ENCODE data around the gene WDR81. TPM values are rescaled to one million over a fixed set of nuclear protein-coding genes. Genes with fewer than 3 reads are reported as not detected.

Gene WDR81
- total and polyA plus RNA-seq, 10 of the 15 experiments (the other 5 are each of a cell fraction or from before 2014, with no cell fraction given): 0.13 to 22.4 (median 7.3) TPM; not detected in 1

DNA sequence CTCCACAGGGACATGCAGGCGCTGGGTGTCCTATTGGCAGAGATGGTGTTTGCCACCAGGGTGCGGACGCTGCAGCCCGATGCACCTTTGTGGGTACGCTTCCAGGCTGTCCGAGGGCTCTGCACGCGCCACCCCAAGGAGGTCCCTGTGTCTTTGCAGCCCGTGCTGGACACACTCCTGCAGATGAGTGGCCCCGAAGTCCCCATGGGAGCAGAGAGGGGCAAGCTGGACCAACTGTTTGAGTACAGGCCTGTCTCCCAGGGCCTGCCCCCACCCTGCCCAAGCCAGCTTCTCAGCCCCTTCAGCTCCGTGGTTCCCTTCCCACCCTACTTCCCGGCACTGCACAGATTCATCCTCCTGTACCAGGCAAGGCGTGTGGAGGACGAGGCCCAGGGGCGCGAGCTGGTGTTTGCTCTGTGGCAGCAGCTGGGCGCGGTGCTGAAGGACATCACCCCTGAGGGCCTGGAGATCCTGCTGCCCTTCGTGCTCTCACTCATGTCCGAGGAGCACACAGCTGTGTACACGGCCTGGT, 2.8 kb downstream of the WDR81 start:
- H3K27me3 ChIP-seq (replicated peaks in 1 of 2; ENCODE audit: control insufficient read depth in 2 of 2, insufficient read depth in 2 of 2, low read length in 1 of 2): no peaks in the 10 kb centered on the region
- H3K27ac ChIP-seq (ENCODE audit: control insufficient read depth, insufficient read depth): no peak overlapping the region
- H3K9ac ChIP-seq (ENCODE audit: control insufficient read depth, insufficient read depth, low read length): no peak overlapping the region
- POLR2A ChIA-PET: no interaction called here
- BruUV-seq (replicated peaks): no TSS peak
- H2AFZ ChIP-seq (ENCODE audit: control insufficient read depth, low read depth, low read length): no peak overlapping the region
- H3K4me1 ChIP-seq (ENCODE audit: control insufficient read depth, insufficient read depth, low read length): peaks cover 23% of the 10 kb centered on the region
- H4K20me1 ChIP-seq (ENCODE audit: control insufficient read depth, insufficient read depth): no peaks in the 10 kb centered on the region
- RAD21 ChIA-PET (ENCODE audit: unreplicated experiment): no interaction called here
- TF ChIP-seq, protein P1, sequence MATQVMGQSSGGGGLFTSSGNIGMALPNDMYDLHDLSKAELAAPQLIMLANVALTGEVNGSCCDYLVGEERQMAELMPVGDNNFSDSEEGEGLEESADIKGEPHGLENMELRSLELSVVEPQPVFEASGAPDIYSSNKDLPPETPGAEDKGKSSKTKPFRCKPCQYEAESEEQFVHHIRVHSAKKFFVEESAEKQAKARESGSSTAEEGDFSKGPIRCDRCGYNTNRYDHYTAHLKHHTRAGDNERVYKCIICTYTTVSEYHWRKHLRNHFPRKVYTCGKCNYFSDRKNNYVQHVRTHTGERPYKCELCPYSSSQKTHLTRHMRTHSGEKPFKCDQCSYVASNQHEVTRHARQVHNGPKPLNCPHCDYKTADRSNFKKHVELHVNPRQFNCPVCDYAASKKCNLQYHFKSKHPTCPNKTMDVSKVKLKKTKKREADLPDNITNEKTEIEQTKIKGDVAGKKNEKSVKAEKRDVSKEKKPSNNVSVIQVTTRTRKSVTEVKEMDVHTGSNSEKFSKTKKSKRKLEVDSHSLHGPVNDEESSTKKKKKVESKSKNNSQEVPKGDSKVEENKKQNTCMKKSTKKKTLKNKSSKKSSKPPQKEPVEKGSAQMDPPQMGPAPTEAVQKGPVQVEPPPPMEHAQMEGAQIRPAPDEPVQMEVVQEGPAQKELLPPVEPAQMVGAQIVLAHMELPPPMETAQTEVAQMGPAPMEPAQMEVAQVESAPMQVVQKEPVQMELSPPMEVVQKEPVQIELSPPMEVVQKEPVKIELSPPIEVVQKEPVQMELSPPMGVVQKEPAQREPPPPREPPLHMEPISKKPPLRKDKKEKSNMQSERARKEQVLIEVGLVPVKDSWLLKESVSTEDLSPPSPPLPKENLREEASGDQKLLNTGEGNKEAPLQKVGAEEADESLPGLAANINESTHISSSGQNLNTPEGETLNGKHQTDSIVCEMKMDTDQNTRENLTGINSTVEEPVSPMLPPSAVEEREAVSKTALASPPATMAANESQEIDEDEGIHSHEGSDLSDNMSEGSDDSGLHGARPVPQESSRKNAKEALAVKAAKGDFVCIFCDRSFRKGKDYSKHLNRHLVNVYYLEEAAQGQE (IDR thresholded peaks at IDR 0.05; ENCODE audit: low read depth, low read length): no peak
- TF ChIP-seq, protein P2, sequence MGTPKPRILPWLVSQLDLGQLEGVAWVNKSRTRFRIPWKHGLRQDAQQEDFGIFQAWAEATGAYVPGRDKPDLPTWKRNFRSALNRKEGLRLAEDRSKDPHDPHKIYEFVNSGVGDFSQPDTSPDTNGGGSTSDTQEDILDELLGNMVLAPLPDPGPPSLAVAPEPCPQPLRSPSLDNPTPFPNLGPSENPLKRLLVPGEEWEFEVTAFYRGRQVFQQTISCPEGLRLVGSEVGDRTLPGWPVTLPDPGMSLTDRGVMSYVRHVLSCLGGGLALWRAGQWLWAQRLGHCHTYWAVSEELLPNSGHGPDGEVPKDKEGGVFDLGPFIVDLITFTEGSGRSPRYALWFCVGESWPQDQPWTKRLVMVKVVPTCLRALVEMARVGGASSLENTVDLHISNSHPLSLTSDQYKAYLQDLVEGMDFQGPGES (IDR thresholded peaks at IDR 0.05): no peak
- ATAC-seq: no peak
- H3K4me2 ChIP-seq (ENCODE audit: control insufficient read depth, insufficient read depth): no peak overlapping the region
- 90% methylated on average over 20 of the region's 21 CpGs for WGBS (ENCODE audit: insufficient coverage, insufficient replicate concordance, low lambda C conversion rate, missing lambda C conversion rate)
- no peak for DNase-seq (ENCODE audit: low read depth, low spot score)
- peaks cover 3 to 5% of the 10 kb centered on the region in 2 experiments; a peak in 3 of 4 replicates for H3K36me3 ChIP-seq (ENCODE audit: control insufficient read depth in 2 of 2, insufficient read depth in 2 of 2, low read length in 1 of 2)
- CTCF ChIA-PET: no interaction called here
- in situ Hi-C loops (cut with MboI) (no loop called here), intact Hi-C loops (cut with micrococcal nuclease; ENCODE audit: unreplicated experiment) (no loop called here)
- FAIRE-seq: no peak
- peaks cover 16% of the 10 kb centered on the region for H3K79me2 ChIP-seq (ENCODE audit: control insufficient read depth, insufficient read depth, low read length)
- H3K9me3 ChIP-seq (replicated peaks; ENCODE audit: control insufficient read depth, insufficient read depth, low read length): no peaks in the 10 kb centered on the region
- SMC1A ChIA-PET (ENCODE audit: uncharacterized antibody, unreplicated experiment): interaction anchor here (1.7 kb wide), 1 partner anchor 9 kb away, joined by 4 read pairs; no protein-coding TSS in a partner anchor
- H3K4me3 ChIP-seq: no peak overlapping the region

Data from GM12878 (cell line).